HG03457 (cell line): ENCODE data around the gene FGF21.
"Not testable (repeated sequence)": the region's sequence is repeated elsewhere in the genome, so short reads cannot be mapped to it uniquely, and the experiment has no call there.

Experiments
- ATAC-seq: cut with Tn5 transposase; IDR thresholded peaks from one replicate; pipeline ENCODE4 v1.9.1; 2021; ENCODE audit warnings: moderate number of reproducible peaks; ENCODE audit not compliant: unreplicated experiment

Gene FGF21

GRCh38 chr19:48751845-48752495, 3.4 kb upstream of the FGF21 start:
- no peak for ATAC-seq

- ATAC-seq = no peak
Measured at GRCh38 chr19:48752496-48753365, 2.6 kb upstream of the FGF21 start, which contains the start of gene FUT1. Gene FUT1 (minus strand): TSS chr19:48752641. CDS start chr19:48751281, 1,360 bp downstream.

DNA sequence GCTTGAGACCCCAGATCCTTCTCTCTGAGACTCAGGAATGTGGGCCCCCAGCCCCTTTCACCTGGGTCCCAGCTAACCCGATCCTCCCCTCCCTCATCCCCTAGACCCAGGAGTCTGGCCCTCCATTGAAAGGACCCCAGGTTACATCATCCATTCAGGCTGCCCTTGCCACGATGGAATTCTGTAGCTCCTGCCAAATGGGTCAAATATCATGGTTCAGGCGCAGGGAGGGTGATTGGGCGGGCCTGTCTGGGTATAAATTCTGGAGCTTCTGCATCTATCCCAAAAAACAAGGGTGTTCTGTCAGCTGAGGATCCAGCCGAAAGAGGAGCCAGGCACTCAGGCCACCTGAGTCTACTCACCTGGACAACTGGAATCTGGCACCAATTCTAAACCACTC, 463 bp downstream of the FGF21 start:
- ATAC-seq = no peak

- ATAC-seq = no peak
Measured at GRCh38 chr19:48756212-48756611, 888 bp downstream of the FGF21 start.

GRCh38 chr19:48756686-48757085, 1.4 kb downstream of the FGF21 start:
- ATAC-seq = no peak

GRCh38 chr19:48757089-48757675, 1.9 kb downstream of the FGF21 start:
- ATAC-seq = no peak

DNA sequence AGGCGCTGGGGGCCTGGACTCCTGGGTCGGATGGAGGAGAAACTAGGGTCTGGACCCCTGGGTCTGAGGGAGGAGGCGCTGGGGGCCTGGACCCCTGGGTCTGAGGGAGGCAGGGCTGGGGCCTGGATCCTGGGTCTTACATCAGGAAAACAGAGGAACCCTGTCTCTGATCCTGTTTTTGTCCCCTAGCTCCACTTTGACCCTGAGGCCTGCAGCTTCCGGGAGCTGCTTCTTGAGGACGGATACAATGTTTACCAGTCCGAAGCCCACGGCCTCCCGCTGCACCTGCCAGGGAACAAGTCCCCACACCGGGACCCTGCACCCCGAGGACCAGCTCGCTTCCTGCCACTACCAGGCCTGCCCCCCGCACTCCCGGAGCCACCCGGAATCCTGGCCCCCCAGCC, 2.4 kb downstream of the FGF21 start:
- no peak for ATAC-seq

DNA sequence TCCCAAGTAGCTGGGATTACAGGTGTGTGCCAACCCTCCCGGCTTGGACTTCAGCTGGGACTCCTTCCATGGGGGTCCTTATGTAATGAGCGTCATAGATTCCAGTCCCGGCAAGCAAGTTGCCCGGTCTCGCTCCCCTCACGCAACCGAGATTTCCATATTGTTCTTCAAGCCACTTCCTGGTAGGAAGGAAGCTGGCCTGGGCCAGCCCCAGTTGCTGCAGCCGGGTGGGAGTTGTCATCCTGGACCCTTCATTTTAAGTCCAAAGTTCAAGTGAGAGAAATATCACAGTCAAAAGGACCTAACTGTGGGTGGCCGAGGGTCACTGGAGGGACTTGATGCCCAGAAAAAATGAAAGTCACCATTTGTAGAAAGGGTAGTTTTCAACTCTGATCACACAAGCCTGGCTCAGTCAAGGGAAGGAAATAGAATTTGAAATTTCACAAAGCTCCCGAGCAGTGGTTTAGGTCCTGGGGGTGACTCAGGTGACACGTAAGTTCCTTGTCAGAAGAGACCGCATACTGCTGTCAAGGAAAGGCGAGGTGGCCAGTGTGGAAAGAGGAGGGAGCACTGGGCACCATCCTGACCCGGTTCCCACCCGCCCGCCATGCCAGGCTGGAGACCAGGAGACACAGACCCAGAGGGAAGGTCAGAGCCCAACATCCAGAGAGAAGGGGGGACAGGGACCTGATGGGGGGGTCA, 5.3 kb downstream of the FGF21 start:
- ATAC-seq = no peak

DNA sequence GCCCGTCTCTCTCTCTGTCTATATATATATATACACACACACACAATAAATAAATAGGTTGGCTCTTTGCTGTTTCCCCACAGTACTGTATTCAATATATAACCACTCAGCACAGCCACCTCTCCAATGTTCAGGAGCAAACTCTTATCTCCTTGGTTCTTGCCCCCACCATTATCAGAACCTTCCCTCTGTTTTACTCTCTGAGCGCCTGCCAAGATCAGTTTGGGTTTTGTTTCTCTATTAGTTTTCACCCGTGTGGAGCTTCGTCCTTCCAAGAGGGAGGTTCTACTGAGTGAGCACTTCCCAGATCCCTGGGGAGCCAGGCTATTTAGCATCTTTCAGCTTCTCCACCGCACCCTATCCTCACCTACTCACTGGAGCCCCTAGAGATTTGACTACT, 10.5 kb downstream of the FGF21 start:
- not testable (repeated sequence) for ATAC-seq

GRCh38 chr19:48768171-48768753, 12.9 kb downstream of the FGF21 start:
- ATAC-seq = not testable (repeated sequence)

DNA sequence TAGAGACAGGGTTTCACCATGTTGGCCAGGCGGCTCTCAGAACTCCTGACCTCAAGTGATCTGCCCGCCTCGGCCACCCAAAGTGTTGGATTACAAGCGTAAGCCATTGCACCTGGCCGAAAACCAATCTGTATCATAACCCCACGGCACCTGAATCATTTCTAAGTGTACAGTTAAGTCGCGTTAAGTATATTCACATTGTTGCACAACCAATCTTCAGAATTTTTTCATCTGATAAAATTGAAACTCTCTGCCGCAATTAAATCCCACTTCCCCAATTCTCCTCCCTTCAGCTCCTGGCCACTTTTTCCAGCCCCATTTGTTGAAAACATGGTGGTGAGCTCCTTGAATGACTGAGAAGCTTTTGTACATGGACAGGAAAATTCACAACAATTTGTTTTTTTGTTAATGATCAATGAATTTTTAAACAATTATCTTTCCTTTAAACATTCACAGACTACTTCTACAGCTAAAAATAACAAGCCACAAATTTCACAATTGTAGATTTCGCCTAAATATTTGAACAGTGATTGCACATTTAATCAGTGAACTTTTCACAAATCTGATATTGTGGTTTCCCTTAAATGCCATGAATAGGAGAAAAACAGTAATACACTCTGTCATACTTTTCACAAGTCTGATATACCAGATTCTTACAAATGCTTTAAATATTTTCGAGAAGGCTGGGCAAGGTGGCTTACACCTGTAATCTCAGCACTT, 13.8 kb downstream of the FGF21 start:
- no peak for ATAC-seq

DNA sequence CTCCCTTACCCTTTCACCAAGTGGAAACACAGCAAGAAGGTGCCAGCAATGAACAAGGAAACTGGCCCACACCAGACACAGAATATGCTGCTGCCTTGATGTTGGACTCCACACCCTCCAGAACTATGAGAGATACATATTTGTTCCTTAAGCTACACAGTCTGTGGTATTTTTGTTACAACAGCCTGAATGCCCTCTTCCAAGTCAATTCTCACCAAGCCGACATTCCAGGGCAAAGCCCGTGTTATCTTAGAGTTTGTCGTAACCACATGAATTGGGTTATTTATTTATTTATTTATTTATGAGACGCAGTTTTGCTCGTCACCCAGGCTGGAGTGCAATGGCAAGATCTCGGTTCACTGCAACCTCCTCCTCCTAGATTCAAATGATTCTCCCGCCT, 14.9 kb downstream of the FGF21 start:
- no peak for ATAC-seq

DNA sequence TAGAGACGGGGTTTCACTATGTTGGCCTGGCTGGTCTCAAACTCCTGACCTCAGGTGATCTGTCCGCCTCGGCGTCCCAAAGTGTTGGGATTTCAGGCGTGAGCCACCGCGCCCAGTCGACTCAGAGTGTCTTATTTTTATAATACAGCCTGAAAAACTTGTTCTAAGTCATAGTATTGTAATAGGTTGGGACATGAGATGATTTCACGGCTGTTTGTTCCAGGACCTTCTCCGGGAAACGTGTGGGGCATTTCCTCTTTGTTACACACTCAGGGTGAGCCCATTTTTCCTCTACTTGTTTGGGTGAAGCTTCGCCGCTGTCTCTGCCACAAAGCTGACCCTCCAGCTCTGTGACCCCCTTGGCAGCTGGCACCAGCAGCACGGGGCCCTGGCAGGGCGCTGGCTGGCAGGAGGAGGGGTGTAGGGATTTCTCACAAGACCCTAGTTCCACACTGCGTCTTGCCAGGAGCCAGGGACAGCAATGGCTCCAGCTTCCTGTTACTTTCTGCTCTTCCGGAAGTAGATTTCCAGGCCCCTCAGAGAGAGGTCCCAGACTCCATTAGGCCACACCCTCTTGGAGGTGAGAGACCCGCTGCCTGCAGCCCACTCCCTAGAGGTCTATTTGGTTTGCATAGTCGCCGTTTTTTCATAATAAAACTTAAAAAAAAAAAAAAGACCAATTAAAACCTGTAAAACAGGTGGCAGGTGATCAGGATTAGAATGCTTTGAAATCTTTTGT, 15.6 kb downstream of the FGF21 start:
- ATAC-seq = no peak

DNA sequence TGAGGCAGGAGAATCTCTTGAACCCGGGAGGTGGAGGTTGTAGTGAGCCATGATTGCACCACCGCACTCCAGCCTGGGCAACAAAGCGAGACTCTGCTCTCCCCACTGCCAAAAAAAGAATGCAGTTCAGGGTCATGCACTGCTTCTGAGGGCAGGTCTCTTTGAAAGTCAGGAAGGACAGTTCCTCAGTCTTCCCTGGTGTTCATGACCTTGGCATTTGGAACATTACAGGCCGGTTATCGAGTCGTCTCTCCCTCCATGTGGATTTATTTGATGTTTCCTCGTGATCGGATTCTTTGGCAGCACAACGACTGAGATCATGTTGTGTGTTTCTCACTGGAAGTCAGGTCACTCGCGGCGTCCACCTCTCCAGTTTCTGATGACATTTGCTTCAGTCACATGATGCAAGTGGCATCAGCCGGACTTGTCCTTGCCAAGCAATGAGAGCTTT, 17.2 kb downstream of the FGF21 start:
- ATAC-seq = no peak

DNA sequence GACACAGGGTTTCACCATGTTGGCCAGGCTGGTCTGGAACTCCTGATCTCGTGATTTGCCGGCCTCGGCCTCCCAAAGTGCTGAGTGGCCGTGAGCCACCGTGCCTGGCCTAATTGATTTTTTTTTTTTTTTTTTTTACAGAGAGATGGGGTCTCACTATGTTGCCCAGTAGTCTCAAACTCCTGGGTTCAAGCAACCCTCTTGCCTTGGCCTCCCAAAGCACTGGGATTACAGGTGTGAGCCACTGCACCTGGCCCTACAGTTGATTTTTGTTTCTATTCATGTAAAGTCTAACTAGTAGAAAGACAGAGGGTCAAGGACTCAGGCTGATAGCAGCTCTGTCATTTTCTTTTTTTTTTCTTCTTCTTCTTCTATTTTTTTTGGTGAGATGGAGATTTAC, 21.8 kb downstream of the FGF21 start:
- ATAC-seq = no peak

GRCh38 chr19:48777720-48778119, 22.4 kb downstream of the FGF21 start:
- ATAC-seq = no peak

GRCh38 chr19:48779636-48780035, 24.3 kb downstream of the FGF21 start:
- no peak for ATAC-seq

GRCh38 chr19:48780631-48781391, 25.5 kb downstream of the FGF21 start:
- no peak for ATAC-seq

DNA sequence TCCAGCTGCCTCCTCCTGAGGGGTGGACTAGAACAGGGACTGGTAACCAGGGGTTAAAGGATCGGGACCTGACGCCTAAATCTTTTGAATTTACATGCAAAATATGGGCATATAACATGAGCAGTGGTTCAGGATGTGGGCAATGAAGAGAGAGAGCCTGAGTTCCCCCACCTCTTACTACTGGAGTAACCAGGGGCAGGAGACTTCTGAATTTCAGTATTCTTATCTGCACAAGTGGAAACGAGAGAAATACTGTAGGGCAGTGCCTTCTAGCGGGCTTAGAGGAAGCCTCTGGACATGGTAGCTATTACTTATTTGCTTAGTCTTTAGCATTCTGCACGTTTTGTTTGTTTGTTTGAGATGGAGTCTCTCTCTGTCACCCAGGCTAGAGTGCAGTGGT, 29.2 kb downstream of the FGF21 start:
- ATAC-seq = no peak
